ENCODE results near the gene KCP.

Gene KCP

GRCh38 chr7:128876978-128877755 is 33.3 kb downstream of the KCP start:
- Histone ChIP-seq H3K4me3 (no peak overlapping the region), H3K27ac (no peak overlapping the region), H3K9me3 (ENCODE audit: low read depth, low read length) (no peaks in the 10 kb centered on the region), H3K9ac (ENCODE audit: insufficient read length) (no peak overlapping the region), H3K36me3 (ENCODE audit: insufficient read depth, low read length) (no peaks in the 10 kb centered on the region)
- DNase-seq (ENCODE audit: low read depth, low spot score): no peak
- TF ChIP-seq FOXP2 (optimal IDR thresholded peaks at IDR 0.05; ENCODE audit: control extremely low read depth, extremely low read length, insufficient read depth) (no peak), EZH2 (IDR thresholded peaks at IDR 0.05) (no peak), POLR2AphosphoS5 (IDR thresholded peaks at IDR 0.05; ENCODE audit: borderline replicate concordance, low read depth, low read length) (no peak)

GRCh38 chr7:128876586-128876977 is 33.9 kb downstream of the KCP start:
- no peak for TF ChIP-seq POLR2AphosphoS5 (IDR thresholded peaks at IDR 0.05; ENCODE audit: borderline replicate concordance, low read depth, low read length)
- no peak for TF ChIP-seq EZH2 (IDR thresholded peaks at IDR 0.05)
- no peak for TF ChIP-seq FOXP2 (optimal IDR thresholded peaks at IDR 0.05; ENCODE audit: control extremely low read depth, extremely low read length, insufficient read depth)
- H3K27ac ChIP-seq: no peak overlapping the region
- DNase-seq (ENCODE audit: low read depth, low spot score): no peak
- no peak overlapping the region for H3K4me3 ChIP-seq
- H3K9me3 ChIP-seq (ENCODE audit: low read depth, low read length): no peaks in the 10 kb centered on the region
- H3K9ac ChIP-seq (ENCODE audit: insufficient read length): no peak overlapping the region
- H3K36me3 ChIP-seq (ENCODE audit: insufficient read depth, low read length): no peaks in the 10 kb centered on the region

GRCh38 chr7:128876127-128876526 is 34.4 kb downstream of the KCP start:
- no peak for DNase-seq (ENCODE audit: low read depth, low spot score)

GRCh38 chr7:128875523-128875948 is 35.0 kb downstream of the KCP start:
- no peak for DNase-seq (ENCODE audit: low read depth, low spot score)
- TF ChIP-seq EZH2 (IDR thresholded peaks at IDR 0.05): no peak
- no peak for TF ChIP-seq POLR2AphosphoS5 (IDR thresholded peaks at IDR 0.05; ENCODE audit: borderline replicate concordance, low read depth, low read length)
- TF ChIP-seq FOXP2 (optimal IDR thresholded peaks at IDR 0.05; ENCODE audit: control extremely low read depth, extremely low read length, insufficient read depth): no peak
- no peak overlapping the region for H3K4me3 ChIP-seq
- no peaks in the 10 kb centered on the region for H3K9me3 ChIP-seq (ENCODE audit: low read depth, low read length)
- H3K27ac ChIP-seq: no peak overlapping the region
- H3K9ac ChIP-seq (ENCODE audit: insufficient read length): no peak overlapping the region
- H3K36me3 ChIP-seq (ENCODE audit: insufficient read depth, low read length): no peaks in the 10 kb centered on the region

More at GRCh38 chr7:128876127-128876526, 34.4 kb downstream of the KCP start:
- no peak for TF ChIP-seq POLR2AphosphoS5 (IDR thresholded peaks at IDR 0.05; ENCODE audit: borderline replicate concordance, low read depth, low read length)
- no peak for TF ChIP-seq EZH2 (IDR thresholded peaks at IDR 0.05)
- TF ChIP-seq FOXP2 (optimal IDR thresholded peaks at IDR 0.05; ENCODE audit: control extremely low read depth, extremely low read length, insufficient read depth): no peak
- no peaks in the 10 kb centered on the region for H3K36me3 ChIP-seq (ENCODE audit: insufficient read depth, low read length)
- no peaks in the 10 kb centered on the region for H3K9me3 ChIP-seq (ENCODE audit: low read depth, low read length)
- H3K4me3 ChIP-seq: no peak overlapping the region
- no peak overlapping the region for H3K9ac ChIP-seq (ENCODE audit: insufficient read length)
- H3K27ac ChIP-seq: no peak overlapping the region

- Histone ChIP-seq H3K27ac (no peak overlapping the region), H3K9me3 (ENCODE audit: low read depth, low read length) (no peaks in the 10 kb centered on the region), H3K36me3 (ENCODE audit: insufficient read depth, low read length) (no peaks in the 10 kb centered on the region), H3K9ac (ENCODE audit: insufficient read length) (no peak overlapping the region), H3K4me3 (no peak overlapping the region)
- no peak for DNase-seq (ENCODE audit: low read depth, low spot score)
- TF ChIP-seq EZH2 (IDR thresholded peaks at IDR 0.05) (no peak), POLR2AphosphoS5 (IDR thresholded peaks at IDR 0.05; ENCODE audit: borderline replicate concordance, low read depth, low read length) (no peak), FOXP2 (optimal IDR thresholded peaks at IDR 0.05; ENCODE audit: control extremely low read depth, extremely low read length, insufficient read depth) (no peak)
Measured at GRCh38 chr7:128874140-128875031, 36.1 kb downstream of the KCP start.

- Histone ChIP-seq H3K4me3 (no peak overlapping the region), H3K27ac (no peak overlapping the region), H3K9me3 (ENCODE audit: low read depth, low read length) (no peaks in the 10 kb centered on the region), H3K36me3 (ENCODE audit: insufficient read depth, low read length) (no peaks in the 10 kb centered on the region), H3K9ac (ENCODE audit: insufficient read length) (no peak overlapping the region)
- no peak for DNase-seq (ENCODE audit: low read depth, low spot score)
- TF ChIP-seq EZH2 (IDR thresholded peaks at IDR 0.05): no peak
- no peak for TF ChIP-seq POLR2AphosphoS5 (IDR thresholded peaks at IDR 0.05; ENCODE audit: borderline replicate concordance, low read depth, low read length)
- no peak for TF ChIP-seq FOXP2 (optimal IDR thresholded peaks at IDR 0.05; ENCODE audit: control extremely low read depth, extremely low read length, insufficient read depth)
Measured at GRCh38 chr7:128873234-128873633, 37.3 kb downstream of the KCP start.

GRCh38 chr7:128872394-128872824 is 38.1 kb downstream of the KCP start:
- Histone ChIP-seq H3K27ac (no peak overlapping the region), H3K9me3 (ENCODE audit: low read depth, low read length) (no peaks in the 10 kb centered on the region), H3K4me3 (no peak overlapping the region), H3K36me3 (ENCODE audit: insufficient read depth, low read length) (no peaks in the 10 kb centered on the region), H3K9ac (ENCODE audit: insufficient read length) (no peak overlapping the region)
- no peak for DNase-seq (ENCODE audit: low read depth, low spot score)
- TF ChIP-seq EZH2 (IDR thresholded peaks at IDR 0.05) (no peak), POLR2AphosphoS5 (IDR thresholded peaks at IDR 0.05; ENCODE audit: borderline replicate concordance, low read depth, low read length) (no peak), FOXP2 (optimal IDR thresholded peaks at IDR 0.05; ENCODE audit: control extremely low read depth, extremely low read length, insufficient read depth) (no peak)

- no peak for DNase-seq (ENCODE audit: low read depth, low spot score)
- no peak overlapping the region for H3K4me3 ChIP-seq
- no peaks in the 10 kb centered on the region for H3K36me3 ChIP-seq (ENCODE audit: insufficient read depth, low read length)
- no peak overlapping the region for H3K27ac ChIP-seq
- no peak overlapping the region for H3K9ac ChIP-seq (ENCODE audit: insufficient read length)
- no peaks in the 10 kb centered on the region for H3K9me3 ChIP-seq (ENCODE audit: low read depth, low read length)
- TF ChIP-seq FOXP2 (optimal IDR thresholded peaks at IDR 0.05; ENCODE audit: control extremely low read depth, extremely low read length, insufficient read depth) (no peak), POLR2AphosphoS5 (IDR thresholded peaks at IDR 0.05; ENCODE audit: borderline replicate concordance, low read depth, low read length) (no peak), EZH2 (IDR thresholded peaks at IDR 0.05) (no peak)
Measured at GRCh38 chr7:128871050-128871449, 39.5 kb downstream of the KCP start.
